NCI-H1694 (cell line): ENCODE data around the gene AGAP4.
A peak's percentile ranks its signal among the peaks of the same experiment; 100 is the strongest.
"Not testable (repeated sequence)": the region's sequence is repeated elsewhere in the genome, so short reads cannot be mapped to it uniquely, and the experiment has no call there.

Experiments used
- DNase-seq: peaks from one replicate; lab custom pipeline; 2025; lab: John Stamatoyannopoulos, UW

Gene AGAP4

DNA sequence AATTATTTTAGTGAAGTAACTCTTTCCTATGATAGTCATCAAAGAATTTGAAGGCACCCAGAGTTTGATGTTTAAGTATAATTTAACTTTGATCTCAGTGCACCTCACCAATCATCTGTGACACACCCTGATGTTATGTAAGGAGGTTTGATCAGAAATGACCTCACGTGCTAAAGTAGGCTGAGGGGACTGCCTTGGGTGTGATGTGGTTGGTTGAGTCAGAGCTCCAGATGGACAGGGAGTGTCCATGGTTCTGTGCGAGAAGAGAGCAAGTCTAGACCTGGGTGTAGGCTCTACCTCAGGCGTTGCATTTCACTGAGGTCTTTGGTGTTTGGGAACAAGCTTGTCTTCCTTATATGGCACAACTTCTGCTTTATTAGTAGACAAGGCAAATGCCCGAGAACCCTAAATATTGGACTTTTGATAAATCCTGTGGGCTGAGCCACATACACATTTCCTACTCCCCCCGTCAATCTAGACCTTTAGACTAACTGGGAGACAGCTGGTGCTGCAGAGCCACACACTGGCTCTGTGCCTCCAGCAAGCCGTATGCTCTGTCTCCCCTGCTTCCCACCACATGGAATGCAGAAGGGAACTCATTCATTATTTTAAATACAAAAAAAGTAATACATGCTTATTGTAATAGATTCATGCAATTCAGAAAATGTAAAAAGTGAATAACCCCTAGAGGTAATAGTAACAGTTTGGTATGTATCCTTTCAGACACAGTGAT is 56.4 kb downstream of the AGAP4 start:
- peak; percentile 58 for DNase-seq

GRCh38 chr10:45789991-45790390 is 57.3 kb downstream of the AGAP4 start:
- not testable (repeated sequence) for DNase-seq

GRCh38 chr10:45787212-45787741 is 60.0 kb downstream of the AGAP4 start:
- not testable (repeated sequence) for DNase-seq

DNA sequence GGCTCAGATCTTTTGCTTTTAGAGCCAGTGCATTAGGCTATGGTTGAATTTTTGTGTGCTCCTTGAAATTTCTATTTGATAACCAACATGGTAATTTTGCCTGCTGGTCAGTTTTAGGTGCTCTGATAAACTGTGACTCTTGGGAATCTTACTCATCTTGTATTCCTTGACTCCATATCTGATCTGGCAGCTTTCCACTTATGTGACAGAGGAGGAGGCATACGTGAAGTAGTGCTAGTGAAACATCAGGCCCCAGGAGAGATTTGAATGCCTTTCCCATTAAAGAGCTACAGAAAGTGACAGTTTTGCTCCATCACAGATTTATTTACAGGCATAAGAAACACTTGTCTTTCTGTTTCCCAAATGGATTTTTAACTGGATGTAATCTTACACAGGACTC is 61.1 kb downstream of the AGAP4 start:
- DNase-seq, result not testable (repeated sequence)
